Adrenal gland (tissue), 5 donors: ENCODE measurements around the gene DHCR24.

Source experiments
- CTCF ChIP-seq, 6 experiments: fragments of 450-650 bp in 4 of 6; fragments of 200-600 bp in 2 of 6; sonication (generic) in 1 of 6; IDR thresholded peaks; 1 replicate in 5 of 6; 2 replicates in 1 of 6; pipeline versions ENCODE4 v1.5.1 to v1.8.0; 2016 to 2021; ENCODE audit warnings: antibody characterized with exemption in 6 of 6, mild to moderate bottlenecking in 2 of 6, moderate library complexity in 1 of 6
- POLR2A ChIP-seq, 2 donors: fragments of 450-650 bp; IDR thresholded peaks; one replicate each; pipeline ENCODE4 v1.6.1; 2017; ENCODE audit warnings: antibody characterized with exemption in 2 of 2, mild to moderate bottlenecking in 2 of 2, moderate library complexity in 1 of 2
- donor health status: DM: no; HTN: no; CAD: no.

GRCh38 chr1:54853096-54853792 is 33.8 kb downstream of the DHCR24 start:
- TF ChIP-seq CTCF (IDR thresholded peaks at IDR 0.05) (no peak), POLR2A (IDR thresholded peaks at IDR 0.05) (no peak)
